Measurements from ENCODE around the gene LRRC37A2. TPM values are rescaled to one million over a fixed set of nuclear protein-coding genes. Genes with fewer than 3 reads are reported as not detected.
"Not testable (repeated sequence)": the region's sequence is repeated elsewhere in the genome, so short reads cannot be mapped to it uniquely, and the experiment has no call there.

LRRC37A2 gene
- polyA plus RNA-seq (ENCODE audit: insufficient read length in 10 of 10), result 10 to 100 TPM; 10.6 to 37.5 (median 17.0) TPM
- long read RNA-seq, donor 1, partial matches to known transcripts, result 0 of 6 reads
- long read RNA-seq, donor 1, other reads (novel, unspliced or antisense), result 6 of 6 reads
- long read RNA-seq, donor 2, partial matches to known transcripts, result 0 of 4 reads
- long read RNA-seq, donor 2, other reads (novel, unspliced or antisense), result 0 of 4 reads
- long read RNA-seq, donor 3, result 0 reads
- long read RNA-seq, donor 4, partial matches to known transcripts, result 0 of 2 reads
- long read RNA-seq, donor 4, other reads (novel, unspliced or antisense), result 0 of 2 reads
- long read RNA-seq, donor 5, partial matches to known transcripts, result 0 of 3 reads
- long read RNA-seq, donor 5, other reads (novel, unspliced or antisense), result 0 of 3 reads
- long read RNA-seq, donor 6, partial matches to known transcripts, result 0 of 2 reads
- long read RNA-seq, donor 6, other reads (novel, unspliced or antisense), result 0 of 2 reads
- long read RNA-seq, donor 7, transcript LRRC37A2-202 (6 exons, 3,082 nt), result major isoform, 6 of 6 reads
- long read RNA-seq, donor 7, partial matches to known transcripts, result 0 of 6 reads
- long read RNA-seq, donor 7, other reads (novel, unspliced or antisense), result 0 of 6 reads
- long read RNA-seq, donor 8, partial matches to known transcripts, result 0 of 1 reads
- long read RNA-seq, donor 8, other reads (novel, unspliced or antisense), result 0 of 1 reads
- long read RNA-seq, donor 9, result 0 reads

DNA sequence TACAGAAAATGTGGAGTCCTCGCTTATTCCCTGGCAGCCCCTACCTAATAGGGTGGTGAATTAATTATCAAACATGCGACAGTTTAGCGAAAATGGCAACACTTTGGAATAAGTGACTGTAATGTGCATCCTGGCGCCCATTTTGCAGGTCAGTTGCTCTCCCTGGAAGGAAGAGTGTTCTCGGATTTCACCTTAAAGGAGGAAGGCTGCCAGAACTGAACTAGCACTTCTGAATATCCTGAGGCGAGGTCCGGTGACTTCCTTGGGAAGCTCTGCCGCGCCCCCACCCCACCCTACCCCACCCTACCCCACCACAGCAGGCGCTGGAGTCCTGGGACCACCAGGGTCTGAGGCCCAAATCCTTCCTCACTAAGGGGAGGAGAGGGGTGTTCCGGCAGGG is at the start of gene LRRC37A2:
LRRC37A2 (plus strand) TSS at position 301 of the 400 bp plus-strand sequence. CDS start 245 bp downstream, outside the sequence.
- not testable (repeated sequence) for DNase-seq

DNA sequence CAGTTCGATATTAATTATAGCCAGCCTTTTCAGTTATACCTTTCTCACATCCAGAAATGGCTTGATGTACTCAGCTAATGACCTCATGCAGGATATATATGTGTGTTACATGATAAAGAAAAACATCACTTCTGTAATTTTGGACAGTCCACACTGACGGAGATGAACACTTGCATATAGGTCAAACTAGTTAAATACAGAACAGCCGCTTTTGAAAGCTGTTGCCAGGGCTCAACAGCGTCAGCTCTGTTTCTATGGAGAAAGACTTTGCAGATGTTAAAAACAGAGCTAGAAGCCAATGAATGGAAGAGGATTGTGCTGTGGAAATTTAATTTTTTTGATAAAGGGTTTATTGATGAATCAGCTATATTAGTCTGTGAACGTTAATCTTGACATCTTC is 44.6 kb upstream of the LRRC37A2 start:
- DNase-seq, result not testable (repeated sequence)

DNA sequence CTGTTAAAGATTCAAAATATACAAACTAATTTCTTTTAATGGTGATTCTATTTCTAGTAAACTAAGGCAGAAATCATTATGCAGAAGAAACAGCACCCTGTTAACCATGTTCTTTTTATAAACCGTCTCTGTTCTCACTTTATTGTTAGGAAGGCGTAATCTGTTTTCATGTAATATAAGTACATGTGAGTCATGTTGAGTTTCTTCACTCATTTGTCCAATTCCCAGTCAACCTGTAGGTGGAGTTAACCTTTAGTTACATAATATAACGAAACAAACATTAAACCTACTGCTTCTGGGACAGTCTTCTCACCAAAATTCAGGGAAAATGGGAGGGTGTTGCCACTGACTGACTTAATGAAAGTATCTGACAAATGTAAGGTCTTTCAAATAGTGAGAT is 37.8 kb upstream of the LRRC37A2 start:
- DNase-seq, result not testable (repeated sequence)

DNA sequence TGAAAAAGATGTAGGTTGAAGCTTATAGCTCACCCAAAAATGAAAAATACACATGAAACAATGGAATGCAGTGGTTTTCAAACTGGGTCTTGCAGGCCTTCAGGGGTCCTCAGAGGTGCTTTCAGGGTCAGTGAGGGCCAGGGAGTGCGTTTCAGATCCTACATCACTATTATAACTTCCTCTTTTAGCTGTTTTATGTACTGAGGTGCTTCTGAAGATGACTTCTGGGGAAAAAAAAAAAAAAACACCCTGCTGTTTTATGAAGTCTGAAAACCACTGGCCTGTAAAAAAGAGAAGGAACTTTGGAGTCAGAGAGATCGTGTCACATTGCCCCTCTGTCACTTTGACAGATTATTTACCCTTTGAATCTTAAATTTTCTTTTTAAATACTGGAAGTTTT is 36.7 kb upstream of the LRRC37A2 start:
- DNase-seq, result not testable (repeated sequence)

DNA sequence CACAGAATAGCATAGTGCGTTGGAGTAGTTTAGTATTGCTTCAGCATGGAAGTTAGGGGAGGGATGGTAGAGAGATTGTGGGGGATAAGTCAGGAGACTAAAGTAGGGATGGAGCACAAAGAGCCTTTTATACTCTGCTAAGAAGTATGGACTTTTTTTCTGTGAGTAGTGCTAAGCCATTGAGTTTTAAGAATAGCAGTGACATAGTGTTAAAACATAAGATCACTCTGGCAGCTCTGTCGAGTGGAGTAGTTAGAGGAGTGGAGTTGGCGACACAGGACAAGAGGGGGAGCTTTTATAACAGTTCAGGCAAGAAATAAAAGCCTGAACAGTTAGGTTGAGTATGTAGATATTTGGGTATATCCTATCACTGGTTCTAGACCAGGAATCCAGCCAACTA is 33.4 kb upstream of the LRRC37A2 start:
- DNase-seq, result not testable (repeated sequence)

DNA sequence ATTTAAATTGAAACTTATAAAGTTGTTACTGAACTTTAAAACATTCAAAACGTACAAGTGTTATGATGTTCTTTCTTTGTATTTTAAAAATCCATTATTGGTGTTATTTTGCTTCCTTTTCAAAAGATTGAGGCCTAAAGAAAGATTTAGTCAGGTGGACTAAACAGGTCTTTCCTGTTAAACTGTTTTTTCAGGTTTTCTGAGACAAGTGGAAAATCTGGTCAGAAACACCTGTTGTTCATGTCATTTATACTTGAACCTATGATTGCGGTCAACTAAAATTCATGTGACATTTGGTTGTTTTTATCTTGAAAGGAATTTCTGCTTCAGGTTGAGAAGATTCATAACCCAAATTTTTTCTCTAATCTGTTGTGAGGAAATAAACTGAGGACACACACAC is 31.0 kb upstream of the LRRC37A2 start:
- not testable (repeated sequence) for DNase-seq

DNA sequence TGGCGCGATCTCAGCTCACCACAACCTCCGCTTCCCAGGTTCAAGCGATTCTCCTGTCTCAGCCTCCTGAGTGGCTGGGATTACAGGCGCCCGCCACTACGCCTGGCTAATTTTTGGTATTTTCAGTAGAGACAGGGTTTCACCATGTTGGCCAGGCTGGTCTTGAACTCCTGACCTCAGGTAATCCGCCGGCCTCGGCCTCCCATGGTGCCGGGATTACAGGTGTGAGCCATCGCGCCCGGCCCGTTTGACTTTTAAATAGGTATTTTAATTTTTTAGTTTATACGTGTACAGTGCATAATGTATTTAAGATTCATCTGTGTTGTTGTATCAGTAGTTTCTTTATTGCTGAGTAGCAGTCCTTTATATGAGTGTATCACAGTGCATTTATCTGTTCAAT is 20.2 kb upstream of the LRRC37A2 start:
- not testable (repeated sequence) for DNase-seq

DNA sequence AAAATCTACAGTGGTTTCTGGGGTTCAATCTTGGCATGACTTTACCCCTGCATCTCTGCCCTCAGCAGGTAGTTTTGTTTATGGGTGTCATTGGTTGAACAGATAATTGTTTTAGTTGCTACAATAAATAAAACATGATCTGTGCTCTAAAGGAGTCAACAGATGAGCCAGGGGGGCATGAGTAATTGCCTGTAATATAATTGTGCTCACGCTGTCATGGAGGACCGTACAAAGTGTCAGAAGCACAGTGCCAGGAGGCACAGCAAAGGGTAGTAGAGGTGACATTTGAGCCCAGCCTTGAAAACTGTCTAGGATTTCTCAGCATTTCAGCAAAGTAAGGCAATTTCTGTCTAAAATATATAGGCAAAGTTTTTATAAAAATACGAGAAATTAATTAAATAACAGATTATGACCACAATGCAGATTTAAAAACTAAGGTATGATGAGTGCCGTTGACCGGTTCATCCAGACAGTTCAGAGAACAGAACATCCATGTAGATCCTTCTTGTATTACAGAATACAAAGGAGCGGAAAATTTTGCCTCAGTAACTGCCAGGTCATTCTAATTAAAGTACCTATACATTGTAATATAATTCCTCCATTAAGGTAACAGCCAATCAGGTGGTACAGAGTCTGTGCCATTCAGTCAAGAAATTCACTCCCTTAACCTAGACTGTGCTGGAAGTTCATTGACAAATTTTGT is 12.7 kb upstream of the LRRC37A2 start:
- not testable (repeated sequence) for DNase-seq

DNA sequence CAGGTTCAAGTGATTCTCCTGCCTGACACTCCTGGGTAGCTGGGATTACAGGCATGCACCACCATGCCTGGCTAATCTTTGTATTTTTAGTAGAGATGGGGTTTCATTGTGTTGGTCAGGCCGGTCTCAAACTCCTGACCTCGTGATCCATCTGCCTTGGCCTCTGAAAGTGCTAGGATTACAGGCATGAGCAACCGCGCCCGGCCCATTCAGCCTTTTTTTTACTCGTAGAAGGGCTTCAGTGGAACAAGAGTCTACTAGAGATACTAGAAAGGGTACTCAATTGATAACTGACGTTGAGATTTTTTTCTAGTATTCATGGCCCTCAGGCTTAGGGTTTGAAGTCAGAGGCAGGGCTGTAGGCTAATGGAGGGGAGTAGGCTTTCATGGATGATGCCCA is 6.4 kb upstream of the LRRC37A2 start:
- not testable (repeated sequence) for DNase-seq

DNA sequence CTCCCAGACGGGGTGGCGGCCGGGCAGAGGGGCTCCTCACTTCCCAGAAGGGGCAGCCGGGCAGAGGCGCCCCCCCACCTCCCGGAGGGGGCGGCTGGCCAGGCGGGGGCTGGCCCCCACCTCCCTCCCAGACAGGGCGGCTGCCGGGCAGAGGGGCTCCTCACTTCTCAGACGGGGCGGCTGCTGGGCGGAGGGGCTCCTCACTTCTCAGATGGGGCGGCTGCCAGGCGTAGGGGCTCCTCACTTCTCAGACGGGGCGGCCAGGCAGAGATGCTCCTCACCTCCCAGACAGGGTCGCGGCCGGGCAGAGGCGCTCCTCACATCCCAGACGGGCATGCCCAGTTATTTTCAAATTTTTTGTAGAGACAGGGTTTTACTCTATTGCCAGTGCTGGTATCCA is 22.4 kb downstream of the LRRC37A2 start:
- not testable (repeated sequence) for DNase-seq

DNA sequence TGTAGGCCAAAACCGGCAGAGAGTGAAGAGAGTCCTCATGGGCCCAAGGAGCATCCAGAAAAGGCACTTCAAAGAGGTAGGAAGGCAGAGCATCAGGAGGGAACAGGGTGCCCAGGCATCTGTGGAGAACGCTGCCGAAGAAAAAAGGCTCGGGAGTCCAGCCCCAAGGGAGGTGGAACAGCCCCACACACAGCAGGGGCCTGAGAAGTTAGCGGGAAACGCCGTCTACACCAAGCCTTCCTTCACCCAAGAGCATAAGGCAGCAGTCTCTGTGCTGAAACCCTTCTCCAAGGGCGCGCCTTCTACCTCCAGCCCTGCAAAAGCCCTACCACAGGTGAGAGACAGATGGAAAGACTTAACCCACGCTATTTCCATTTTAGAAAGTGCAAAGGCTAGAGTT is 36.3 kb downstream of the LRRC37A2 start:
- not testable (repeated sequence) for DNase-seq

DNA sequence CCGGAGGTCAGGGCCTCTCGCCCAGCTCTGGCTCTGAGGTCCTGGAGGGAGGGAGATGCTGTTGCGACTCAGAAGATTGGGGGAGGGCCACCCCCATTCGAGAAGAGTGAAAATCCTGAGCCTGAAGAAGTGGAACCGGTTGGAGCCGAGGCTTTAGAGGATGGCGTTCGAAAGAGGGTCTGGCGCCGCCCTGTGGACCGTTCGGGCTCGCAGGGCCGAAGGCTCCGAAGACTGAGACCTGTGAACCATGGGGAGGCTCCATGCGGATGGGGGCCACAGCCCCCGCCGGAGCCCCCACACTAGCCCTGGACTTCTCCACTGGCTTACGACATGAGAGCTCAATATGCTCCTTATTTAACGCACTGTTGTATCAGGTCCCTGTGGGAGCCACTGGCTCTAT is 46.9 kb downstream of the LRRC37A2 start:
- not testable (repeated sequence) for DNase-seq

DNA sequence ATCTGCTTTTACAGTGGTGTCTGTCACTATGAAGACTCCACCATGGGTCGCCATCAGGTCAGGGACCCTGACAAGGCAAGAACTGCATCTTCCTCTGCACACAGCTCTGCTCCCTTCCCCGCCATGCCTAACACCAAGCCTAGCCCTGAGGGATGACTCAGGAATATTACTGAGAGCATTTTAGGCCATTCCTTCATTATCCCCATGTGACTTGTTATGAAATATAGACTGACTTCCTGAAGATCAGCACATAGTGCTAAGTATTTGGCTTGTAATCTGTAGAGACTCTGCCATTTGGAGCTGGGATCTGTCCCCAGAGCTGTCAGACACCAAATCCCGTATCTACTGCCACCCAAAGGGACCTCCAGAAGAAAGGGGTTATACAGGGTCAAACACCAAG is 47.8 kb downstream of the LRRC37A2 start:
- DNase-seq, result not testable (repeated sequence)

DNA sequence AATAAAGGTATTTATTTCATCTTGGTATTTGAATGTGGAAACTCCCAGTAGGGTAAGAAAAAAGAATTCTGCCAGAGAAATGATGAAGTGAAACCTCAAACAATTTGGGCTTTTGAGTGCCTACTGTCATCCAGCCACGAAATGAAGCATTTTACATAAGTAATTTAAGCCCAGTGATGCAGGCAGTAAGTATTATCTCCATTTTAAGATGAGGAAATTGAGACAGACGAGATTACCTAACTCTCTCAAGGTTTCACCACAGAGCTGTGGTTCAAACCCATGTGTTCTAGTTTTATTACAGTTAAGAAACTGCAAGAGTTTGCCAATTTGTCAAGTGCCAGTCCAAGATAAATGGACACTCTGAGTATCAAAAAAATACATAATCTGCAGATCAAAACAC is 54.0 kb downstream of the LRRC37A2 start:
- DNase-seq, result not testable (repeated sequence)

DNA sequence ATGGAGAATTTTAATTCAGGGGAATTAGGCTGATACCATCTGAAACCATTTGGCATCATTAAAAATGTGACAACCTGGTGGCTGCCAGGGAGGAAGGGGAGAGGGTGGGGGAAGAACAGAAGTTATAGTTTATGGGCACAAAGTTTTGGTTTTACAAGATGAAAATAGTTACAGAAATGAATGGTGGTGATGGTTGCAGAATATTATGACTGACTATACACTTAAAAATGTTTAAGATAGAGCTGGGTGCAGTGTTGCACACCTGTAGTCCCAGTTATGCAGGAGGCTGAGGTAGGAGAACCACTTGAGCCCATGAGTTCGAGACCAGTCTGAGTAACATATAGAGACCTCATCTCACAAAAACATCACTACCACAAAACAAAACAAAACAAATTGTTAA is 54.7 kb downstream of the LRRC37A2 start:
- not testable (repeated sequence) for DNase-seq

DNA sequence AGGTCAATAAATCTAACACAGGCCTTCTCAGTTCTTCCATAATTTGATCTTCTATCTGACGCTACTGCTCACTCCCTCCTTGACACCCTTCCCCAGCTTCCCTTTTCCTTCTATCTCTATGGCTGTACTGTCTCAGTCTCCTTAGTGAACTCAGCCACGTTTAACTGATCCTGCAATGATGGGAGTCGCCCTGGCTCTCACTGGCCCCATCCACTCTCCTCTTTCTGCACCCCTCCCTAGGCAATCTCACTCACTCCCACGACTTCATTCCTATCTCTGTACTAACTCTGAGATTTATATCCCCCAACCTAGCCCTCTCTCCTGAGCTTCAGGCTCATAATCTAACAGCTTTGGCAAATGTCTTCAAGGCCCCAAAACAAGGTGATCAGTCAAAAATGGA is 59.5 kb downstream of the LRRC37A2 start:
- DNase-seq, result not testable (repeated sequence)

DNA sequence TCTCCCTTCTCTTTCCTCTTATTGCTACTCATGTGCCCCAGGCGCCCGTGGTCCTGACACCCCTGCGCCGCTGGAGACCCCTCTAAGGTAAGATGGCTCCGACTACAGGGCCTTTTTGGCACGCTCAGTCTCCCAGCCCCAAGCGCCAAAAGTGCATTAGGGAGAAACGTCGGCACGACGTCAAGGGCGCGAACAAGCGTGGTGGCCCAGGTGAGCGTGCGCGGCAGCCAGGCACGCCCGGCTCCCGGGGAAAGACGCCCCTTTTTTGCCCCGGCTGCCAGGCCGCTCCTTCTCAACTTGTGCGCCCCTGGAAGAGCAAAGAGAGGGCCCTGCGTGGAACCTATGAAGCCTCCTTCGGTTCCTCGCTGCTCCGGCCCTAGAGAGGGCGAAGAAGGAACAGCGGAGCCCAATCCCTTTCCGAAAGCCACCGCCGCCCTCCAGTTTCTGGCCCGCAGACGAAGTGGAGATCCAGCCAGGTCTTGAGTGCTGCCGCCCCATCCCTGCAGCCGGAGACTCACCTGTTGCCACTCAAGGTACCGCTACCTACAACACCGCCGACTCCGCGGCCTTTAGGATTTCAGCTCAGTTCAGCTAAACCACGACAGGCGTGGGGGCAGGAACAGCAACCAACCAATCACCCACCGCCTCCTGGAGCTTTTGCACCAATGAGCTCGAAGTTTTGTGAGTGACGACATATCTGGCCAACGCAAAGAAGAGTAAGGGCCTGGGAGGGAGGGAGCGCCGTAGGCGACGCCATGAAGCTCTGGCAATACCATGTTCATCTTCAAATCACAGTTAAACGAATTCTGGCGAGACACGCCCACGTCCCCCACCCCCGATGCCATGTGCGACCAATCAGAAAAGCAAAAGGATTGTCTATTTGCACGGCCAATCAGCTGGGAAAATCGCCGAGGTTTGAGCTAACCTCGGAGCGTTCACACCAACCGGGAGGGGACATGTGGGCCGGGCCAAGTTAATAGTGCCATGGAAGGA is 67.1 kb downstream of the LRRC37A2 start, which contains the start of gene ARL17A:
ARL17A (minus strand) TSS at position 609 of the 993 bp plus-strand sequence. CDS start 3,369 bp downstream, outside the sequence.
- DNase-seq, result not testable (repeated sequence)

DNA sequence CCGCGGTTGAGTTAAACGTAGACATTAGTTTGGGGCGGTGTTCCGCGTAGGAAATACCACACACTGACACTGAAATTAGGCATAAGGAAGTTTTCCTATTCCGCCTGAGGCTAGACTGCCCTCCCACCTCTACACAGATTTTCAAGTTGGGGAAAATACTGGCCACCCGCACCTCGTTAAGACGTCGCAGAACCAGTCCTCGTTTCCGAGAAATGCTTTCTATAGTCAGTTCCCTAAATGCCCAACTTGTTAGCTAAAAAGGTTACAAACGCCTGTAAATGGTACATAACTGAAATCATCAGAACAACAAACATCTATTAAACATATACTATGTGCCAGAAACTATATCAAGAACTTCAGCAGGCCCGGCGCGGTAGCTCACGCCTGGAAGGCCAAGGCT is 67.8 kb downstream of the LRRC37A2 start:
- not testable (repeated sequence) for DNase-seq

DNA sequence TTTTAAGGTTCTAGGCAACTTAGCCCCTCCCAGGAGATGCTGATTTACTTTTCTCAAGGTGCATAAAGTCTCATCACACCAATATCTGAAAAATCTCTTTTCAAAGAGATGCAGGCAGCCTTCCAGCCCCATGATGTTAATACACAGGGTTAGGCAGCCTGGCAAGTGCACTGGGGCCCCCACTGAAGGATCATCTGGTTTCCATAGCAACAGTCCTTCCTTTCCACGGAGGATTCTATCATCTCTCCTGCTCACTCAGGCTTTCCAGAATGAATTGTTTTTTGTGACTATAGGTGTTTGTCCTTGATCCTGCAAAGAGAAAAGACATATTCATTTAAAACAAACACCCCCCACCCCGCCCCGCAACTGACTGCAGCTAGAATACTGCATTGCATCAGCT is 73.2 kb downstream of the LRRC37A2 start:
- not testable (repeated sequence) for DNase-seq
